OCI-LY3 (cell line): ENCODE measurements around the gene TFEB.

Experiments
- H2AFZ ChIP-seq: fragments of 200-600, 300-600 bp; shearing (Covaris generic); 2 replicates; pipeline ENCODE4 v1.6.0; 2014; ENCODE audit warnings: antibody characterized with exemption, low read depth, low read length
- H3K27ac ChIP-seq: fragments of 200-600, 300-600 bp; sonication (generic); 2 replicates; pipeline ENCODE4 v1.5.1; 2014; ENCODE audit warnings: mild to moderate bottlenecking, low read length, moderate library complexity, mixed read lengths
- H3K27me3 ChIP-seq: fragments of 200-600, 300-600 bp; sonication (generic); 2 replicates; pipeline ENCODE4 v1.6.1; 2014; ENCODE audit warnings: low read depth, low read length, mixed read lengths
- H3K36me3 ChIP-seq: fragments of 200-600, 300-600 bp; sonication (generic); replicated peaks from 2 replicates; pipeline ENCODE3; 2014; ENCODE audit warnings: low read depth, low read length, mixed read lengths
- H3K4me1 ChIP-seq: fragments of 300-600, 200-600 bp; sonication (generic); 2 replicates; pipeline ENCODE4 v1.6.1; 2014; ENCODE audit warnings: low read length, mixed read lengths
- H3K4me2 ChIP-seq: fragments of 200-600, 300-600 bp; sonication (generic); 2 replicates; pipeline ENCODE4 v1.6.1; 2014; ENCODE audit warnings: low read length, mixed read lengths
- H3K4me3 ChIP-seq: fragments of 300-600, 200-600 bp; sonication (generic); 2 replicates; pipeline ENCODE4 v1.5.1; 2014; ENCODE audit warnings: antibody characterized with exemption, mild to moderate bottlenecking, low read length, moderate library complexity
- H3K79me2 ChIP-seq: fragments of 300-600, 200-600 bp; shearing (Covaris generic); 2 replicates; pipeline ENCODE4 v1.6.1; 2014; ENCODE audit warnings: mild to moderate bottlenecking, low read length, mixed read lengths
- H3K9ac ChIP-seq: fragments of 300-600, 200-600 bp; shearing (Covaris generic); 2 replicates; pipeline ENCODE4 v1.6.0; 2014; ENCODE audit warnings: mild to moderate bottlenecking, low read length, moderate library complexity
- H3K9me3 ChIP-seq: fragments of 200-600, 300-600 bp; shearing (Covaris generic); 2 replicates; pipeline ENCODE4 v1.6.1; 2014; ENCODE audit warnings: low read length, mixed read lengths; ENCODE audit not compliant: insufficient read depth
- H4K20me1 ChIP-seq: fragments of 200-600, 300-600 bp; sonication (generic); 2 replicates; pipeline ENCODE4 v1.6.1; 2016; ENCODE audit warnings: low read length, mixed read lengths; ENCODE audit not compliant: insufficient read depth
- CTCF ChIP-seq: fragments of 200-600, 300-600 bp; sonication (generic); IDR thresholded peaks from 2 replicates; pipeline ENCODE4 v1.5.1; 2014; ENCODE audit warnings: antibody characterized with exemption, low read length, low read depth
- EZH2phosphoT487 ChIP-seq: fragments of 200-600 bp; shearing (Covaris generic); IDR thresholded peaks from 2 replicates; pipeline ENCODE4 v1.6.1; 2018; ENCODE audit warnings: antibody characterized with exemption, mixed run types, low read depth

Gene TFEB

GRCh38 chr6:41736186-41736733 is 852 bp upstream of the TFEB start:
- Histone ChIP-seq H2AFZ (no peak overlapping the region), H3K27ac (no peak overlapping the region), H3K79me2 (peaks cover 26% of the 10 kb centered on the region)

GRCh38 chr6:41734666-41735426 is 562 bp downstream of the TFEB start:
- Histone ChIP-seq H3K9me3 (no peaks in the 10 kb centered on the region), H3K4me2 (peak overlapping the region; percentile 65), H3K4me1 (peaks cover 32% of the 10 kb centered on the region), H4K20me1 (peaks cover 16% of the 10 kb centered on the region), H3K27me3 (no peaks in the 10 kb centered on the region), H3K27ac (peak overlapping the region; percentile 96), H3K4me3 (peak overlapping the region; percentile 86), H3K9ac (peak overlapping the region; percentile 99), H3K79me2 (peaks cover 41% of the 10 kb centered on the region), H3K36me3 (peaks cover 29% of the 10 kb centered on the region), H2AFZ (no peak overlapping the region)
- no peak for TF ChIP-seq CTCF
- no peak for TF ChIP-seq EZH2phosphoT487

More at GRCh38 chr6:41736186-41736733, 852 bp upstream of the TFEB start:
- Histone ChIP-seq H3K4me1 (peaks cover 18% of the 10 kb centered on the region), H3K36me3 (peaks cover 16% of the 10 kb centered on the region), H3K9ac (no peak overlapping the region), H3K4me2 (peak overlapping the region; percentile 99), H3K9me3 (no peaks in the 10 kb centered on the region), H3K27me3 (0 out of 2 replicates have a peak, but pooled peaks cover 4% of the 10 kb centered on the region), H3K4me3 (peak overlapping the region; percentile 74), H4K20me1 (0 out of 2 replicates have a peak, but pooled peaks cover 2% of the 10 kb centered on the region)
- no peak for TF ChIP-seq EZH2phosphoT487
- TF ChIP-seq CTCF, result no peak

- Histone ChIP-seq H3K9ac (peak overlapping the region; percentile 99), H3K4me1 (peaks cover 40% of the 10 kb centered on the region), H3K36me3 (peaks cover 38% of the 10 kb centered on the region), H4K20me1 (peaks cover 25% of the 10 kb centered on the region), H3K4me2 (peak overlapping the region; percentile 97), H3K9me3 (no peaks in the 10 kb centered on the region), H3K27ac (peak overlapping the region; percentile 96), H3K27me3 (no peaks in the 10 kb centered on the region), H2AFZ (no peak overlapping the region), H3K4me3 (peak overlapping the region; percentile 86), H3K79me2 (peaks cover 49% of the 10 kb centered on the region)
- peak; percentile 12; the same call in 1 of the 2 replicates for TF ChIP-seq CTCF
- TF ChIP-seq EZH2phosphoT487, result no peak
Measured at GRCh38 chr6:41733707-41734665, 1.4 kb downstream of the TFEB start.

GRCh38 chr6:41733360-41733706 is 2.1 kb downstream of the TFEB start:
- Histone ChIP-seq H3K27me3 (no peaks in the 10 kb centered on the region), H3K9ac (peak overlapping the region; percentile 99), H3K79me2 (peaks cover 56% of the 10 kb centered on the region), H3K4me2 (peak overlapping the region; percentile 97), H3K4me1 (peaks cover 45% of the 10 kb centered on the region), H4K20me1 (peaks cover 31% of the 10 kb centered on the region), H3K9me3 (no peaks in the 10 kb centered on the region), H3K36me3 (peaks cover 38% of the 10 kb centered on the region), H2AFZ (no peak overlapping the region), H3K27ac (peak overlapping the region; percentile 96), H3K4me3 (peak overlapping the region; percentile 86)
- TF ChIP-seq EZH2phosphoT487 (no peak), CTCF (no peak)
